GM12878 (cell line): Measurements from ENCODE around the gene HYPK. TPM values are rescaled to one million over a fixed set of nuclear protein-coding genes. Genes with fewer than 3 reads are reported as not detected.

ENCODE experiments used
- ATAC-seq: fragments of 200-7000 bp; cut with Tn5 transposase; 3 replicates; pipeline ENCODE4 v1.9.1; 2020; ENCODE audit warnings: mild to moderate bottlenecking, moderate library complexity
- BruUV-seq: library from RNA; stranded (reverse); fragments of 400-500 nt; replicated peaks from 2 replicates; lab custom pipeline; 2021; lab: Mats Ljungman, UMichigan
- CTCF ChIA-PET: fragments of 300-600 bp; sonication (Branson Sonifier 250); formaldehyde crosslinking; extraction: SDS; loops from one replicate; lab custom pipeline; 2021; ENCODE audit warnings: inconsistent platforms; lab: Yijun Ruan, JAX
- POLR2A ChIA-PET: fragments of 350-600 bp; formaldehyde crosslinking; extraction: SDS; loops from one replicate; lab custom pipeline; 2021; ENCODE audit warnings: inconsistent platforms; lab: Charles Lee
- RAD21 ChIA-PET: fragments of 300-600 bp; sonication (Branson Sonifier 250); formaldehyde crosslinking; loops from one replicate; lab custom pipeline; 2023; ENCODE audit warnings: antibody characterized with exemption; ENCODE audit not compliant: unreplicated experiment; lab: Charles Lee
- SMC1A ChIA-PET: fragments of 300-600 bp; sonication (Branson Sonifier 250); formaldehyde crosslinking; loops from one replicate; lab custom pipeline; 2023; ENCODE audit not compliant: unreplicated experiment, uncharacterized antibody; lab: Charles Lee
- DNase-seq: peaks from one replicate; pipeline ENCODE4 v3.0.0-alpha.2; 2011; ENCODE audit warnings: low read depth, low spot score
- FAIRE-seq: peaks from 3 replicates; lab custom pipeline; 2011; peaks lifted over from hg19 to GRCh38; lab: Jason Lieb, UNC
- H2AFZ ChIP-seq: 2 replicates; pipeline ENCODE4 v1.6.0; 2011; ENCODE audit warnings: low read depth, low read length, control low read depth; ENCODE audit not compliant: control insufficient read depth
- H3K27ac ChIP-seq: 2 replicates; pipeline ENCODE4 v1.5.1; 2011; ENCODE audit warnings: control low read depth; ENCODE audit not compliant: control insufficient read depth, insufficient read depth
- H3K27me3 ChIP-seq, 2 experiments: replicated peaks in 1 of 2; 2 replicates each; pipeline versions ENCODE4 v1.6.0 to v1.6.1; 2011; ENCODE audit warnings: low read length in 1 of 2; ENCODE audit not compliant: control insufficient read depth in 2 of 2, insufficient read depth in 2 of 2
- H3K36me3 ChIP-seq, 2 experiments: 2 replicates each; pipeline ENCODE4 v1.5.1; 2011; ENCODE audit warnings: low read length in 1 of 2; ENCODE audit not compliant: control insufficient read depth in 2 of 2, insufficient read depth in 2 of 2
- H3K4me1 ChIP-seq: 2 replicates; pipeline ENCODE4 v1.6.1; 2011; ENCODE audit warnings: mild to moderate bottlenecking, low read length, moderate library complexity, mixed read lengths; ENCODE audit not compliant: control insufficient read depth, insufficient read depth
- H3K4me2 ChIP-seq: 2 replicates; pipeline ENCODE4 v1.6.0; 2011; ENCODE audit warnings: control low read depth; ENCODE audit not compliant: control insufficient read depth, insufficient read depth
- H3K4me3 ChIP-seq: fragments of 200-600 bp; sonication (generic); 2 replicates; pipeline ENCODE4 v1.5.1; 2016
- H3K79me2 ChIP-seq: 2 replicates; pipeline ENCODE4 v1.6.0; 2011; ENCODE audit warnings: low read length; ENCODE audit not compliant: control insufficient read depth, insufficient read depth
- H3K9ac ChIP-seq: 2 replicates; pipeline ENCODE4 v1.8.0; 2011; ENCODE audit warnings: low read length, control low read depth, mixed read lengths; ENCODE audit not compliant: control insufficient read depth, insufficient read depth
- H3K9me3 ChIP-seq: replicated peaks from 3 replicates; pipeline ENCODE4 v1.5.1; 2011; ENCODE audit warnings: mild to moderate bottlenecking, low read length; ENCODE audit not compliant: control insufficient read depth, insufficient read depth
- H4K20me1 ChIP-seq: 2 replicates; pipeline ENCODE4 v1.6.0; 2011; ENCODE audit not compliant: control insufficient read depth, insufficient read depth
- EZH2 ChIP-seq: IDR thresholded peaks from 2 replicates; pipeline ENCODE4 v1.6.1; 2012; ENCODE audit warnings: low read depth, mild to moderate bottlenecking, control low read depth, inconsistent platforms, low read length, borderline replicate concordance; ENCODE audit not compliant: control insufficient read depth
- IKZF1 ChIP-seq: fragments of 450-650 bp; conservative IDR thresholded peaks from 2 replicates; pipeline ENCODE4 v1.6.1; 2017; ENCODE audit warnings: antibody characterized with exemption, mild to moderate bottlenecking
- POLR2A ChIP-seq: IDR thresholded peaks from 2 replicates; pipeline ENCODE4 v1.6.1; 2011; ENCODE audit warnings: low read depth, mild to moderate bottlenecking, low read length
- RAD51 ChIP-seq: fragments of 450-650 bp; IDR thresholded peaks from 2 replicates; pipeline ENCODE4 v1.6.1; 2016; ENCODE audit warnings: moderate library complexity, mild to moderate bottlenecking, inconsistent platforms
- STAT1 ChIP-seq: fragments of 450-650 bp; conservative IDR thresholded peaks from 2 replicates; pipeline ENCODE4 v1.6.1; 2014; ENCODE audit warnings: antibody characterized with exemption, mild to moderate bottlenecking
- STAT3 ChIP-seq: IDR thresholded peaks from 2 replicates; pipeline ENCODE4 v1.6.1; 2011; ENCODE audit warnings: low read depth, low read length, improper control_type of control experiment
- WGBS: methylation state at CpG from one replicate; pipeline ENCODE4 v1.1.6; 2016; ENCODE audit warnings: low lambda C conversion rate; ENCODE audit not compliant: insufficient replicate concordance, insufficient coverage; ENCODE audit errors: missing lambda C conversion rate; 5-methylcytosine and 5-hydroxymethylcytosine counted together
- in situ Hi-C: fragments of 300-500 bp; cut with MboI; formaldehyde crosslinking; loops from 9 replicates; pipeline ENCODE4 v1.14.3; 2018; ENCODE audit warnings: mixed read lengths
- intact Hi-C: fragments of 100-400 bp; cut with micrococcal nuclease; formaldehyde crosslinking; loops from one replicate; pipeline ENCODE4 v1.14.2; 2022; ENCODE audit not compliant: unreplicated experiment
- polyA plus RNA-seq, 11 experiments: library from polyadenylated mRNA; depleted of rRNA in 4 of 11; unstranded in 6 of 11; stranded (reverse) in 5 of 11; fragments of >200 nt; fragmentation: Nextera tagmentation in 4 of 11; fragmentation: Illumina TruSeq in 1 of 11; extraction: Ambion mirVana in 4 of 11; extraction: Trizol in 1 of 11; gene quantifications; 1 replicate in 1 of 11; 2 replicates in 10 of 11; pipeline versions ENCODE4 v1.2.1 to v1.2.3, GENCODE V29; 2011 to 2016; ENCODE audit warnings: inconsistent platforms in 2 of 11, missing spikeins in 2 of 11, low read depth in 1 of 11
- total RNA-seq, 4 experiments: library from RNA; depleted of rRNA in 3 of 4; stranded (reverse); fragments of >200 nt in 3 of 4; fragmentation: Illumina TruSeq in 1 of 4; extraction: Trizol in 1 of 4; gene quantifications; 2 replicates each; pipeline versions ENCODE4 v1.2.1 to v1.2.3, GENCODE V29; 2013 to 2021
- TF ChIP-seq, protein P1 (sequence below): fragments of 450-650 bp; IDR thresholded peaks from 2 replicates; pipeline ENCODE4 v1.6.1; 2017; ENCODE audit warnings: mild to moderate bottlenecking, moderate library complexity
- TF ChIP-seq, protein P2 (sequence below): fragments of 450-650 bp; IDR thresholded peaks from 2 replicates; pipeline ENCODE4 v1.6.1; 2017; ENCODE audit warnings: low read depth, mild to moderate bottlenecking, moderate library complexity
- TF ChIP-seq, protein P3 (sequence below): fragments of 150-350 bp; IDR thresholded peaks from 2 replicates; pipeline ENCODE4 v1.6.1; 2014; ENCODE audit warnings: mild to moderate bottlenecking, low read depth, low read length
- TF ChIP-seq, protein P4 (sequence below): IDR thresholded peaks from 2 replicates; pipeline ENCODE4 v1.6.1; 2012; ENCODE audit warnings: low read length, inconsistent platforms

HYPK gene
- total and polyA plus RNA-seq, 10 of the 15 experiments (the other 5 are each of a cell fraction or from before 2014, with no cell fraction given): 8.0 to 38.4 (median 17.5) TPM

DNA sequence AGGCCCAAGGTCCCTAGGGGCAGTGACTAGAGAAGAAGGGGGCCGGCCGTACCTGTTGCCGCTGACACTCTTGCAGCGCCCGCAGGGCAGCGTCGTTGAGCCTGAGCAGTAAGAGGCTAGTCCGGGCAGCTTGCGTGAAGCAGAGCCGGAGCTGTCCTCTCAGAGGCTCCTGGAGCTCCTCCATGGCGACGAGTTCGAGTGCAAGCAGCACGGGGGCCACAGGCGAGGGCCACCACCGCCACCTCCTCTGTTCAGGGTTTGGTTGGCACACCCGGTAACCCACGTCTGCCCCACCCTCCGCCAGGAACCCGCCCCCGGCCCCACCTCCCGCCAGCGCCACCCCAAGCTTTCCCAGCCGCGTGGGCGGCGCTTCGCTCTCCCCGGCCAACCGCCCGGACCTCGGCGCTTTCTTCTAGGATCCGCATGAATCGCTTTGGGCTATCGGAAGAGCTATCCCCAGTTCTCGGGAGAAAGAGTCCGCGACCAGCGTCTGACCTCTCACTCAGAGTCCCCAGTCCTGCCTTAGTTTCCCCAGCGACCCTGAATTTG is 23.6 kb upstream of the HYPK start, which contains the start of gene ELL3 (continued):
- TF ChIP-seq, protein P1, sequence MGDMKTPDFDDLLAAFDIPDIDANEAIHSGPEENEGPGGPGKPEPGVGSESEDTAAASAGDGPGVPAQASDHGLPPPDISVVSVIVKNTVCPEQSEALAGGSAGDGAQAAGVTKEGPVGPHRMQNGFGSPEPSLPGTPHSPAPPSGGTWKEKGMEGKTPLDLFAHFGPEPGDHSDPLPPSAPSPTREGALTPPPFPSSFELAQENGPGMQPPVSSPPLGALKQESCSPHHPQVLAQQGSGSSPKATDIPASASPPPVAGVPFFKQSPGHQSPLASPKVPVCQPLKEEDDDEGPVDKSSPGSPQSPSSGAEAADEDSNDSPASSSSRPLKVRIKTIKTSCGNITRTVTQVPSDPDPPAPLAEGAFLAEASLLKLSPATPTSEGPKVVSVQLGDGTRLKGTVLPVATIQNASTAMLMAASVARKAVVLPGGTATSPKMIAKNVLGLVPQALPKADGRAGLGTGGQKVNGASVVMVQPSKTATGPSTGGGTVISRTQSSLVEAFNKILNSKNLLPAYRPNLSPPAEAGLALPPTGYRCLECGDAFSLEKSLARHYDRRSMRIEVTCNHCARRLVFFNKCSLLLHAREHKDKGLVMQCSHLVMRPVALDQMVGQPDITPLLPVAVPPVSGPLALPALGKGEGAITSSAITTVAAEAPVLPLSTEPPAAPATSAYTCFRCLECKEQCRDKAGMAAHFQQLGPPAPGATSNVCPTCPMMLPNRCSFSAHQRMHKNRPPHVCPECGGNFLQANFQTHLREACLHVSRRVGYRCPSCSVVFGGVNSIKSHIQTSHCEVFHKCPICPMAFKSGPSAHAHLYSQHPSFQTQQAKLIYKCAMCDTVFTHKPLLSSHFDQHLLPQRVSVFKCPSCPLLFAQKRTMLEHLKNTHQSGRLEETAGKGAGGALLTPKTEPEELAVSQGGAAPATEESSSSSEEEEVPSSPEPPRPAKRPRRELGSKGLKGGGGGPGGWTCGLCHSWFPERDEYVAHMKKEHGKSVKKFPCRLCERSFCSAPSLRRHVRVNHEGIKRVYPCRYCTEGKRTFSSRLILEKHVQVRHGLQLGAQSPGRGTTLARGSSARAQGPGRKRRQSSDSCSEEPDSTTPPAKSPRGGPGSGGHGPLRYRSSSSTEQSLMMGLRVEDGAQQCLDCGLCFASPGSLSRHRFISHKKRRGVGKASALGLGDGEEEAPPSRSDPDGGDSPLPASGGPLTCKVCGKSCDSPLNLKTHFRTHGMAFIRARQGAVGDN: 0 out of 2 replicates have a peak, but pooled peaks have one; percentile 42
- TF ChIP-seq POLR2A: peak; percentile 70; the same call in 1 of the 2 replicates

DNA sequence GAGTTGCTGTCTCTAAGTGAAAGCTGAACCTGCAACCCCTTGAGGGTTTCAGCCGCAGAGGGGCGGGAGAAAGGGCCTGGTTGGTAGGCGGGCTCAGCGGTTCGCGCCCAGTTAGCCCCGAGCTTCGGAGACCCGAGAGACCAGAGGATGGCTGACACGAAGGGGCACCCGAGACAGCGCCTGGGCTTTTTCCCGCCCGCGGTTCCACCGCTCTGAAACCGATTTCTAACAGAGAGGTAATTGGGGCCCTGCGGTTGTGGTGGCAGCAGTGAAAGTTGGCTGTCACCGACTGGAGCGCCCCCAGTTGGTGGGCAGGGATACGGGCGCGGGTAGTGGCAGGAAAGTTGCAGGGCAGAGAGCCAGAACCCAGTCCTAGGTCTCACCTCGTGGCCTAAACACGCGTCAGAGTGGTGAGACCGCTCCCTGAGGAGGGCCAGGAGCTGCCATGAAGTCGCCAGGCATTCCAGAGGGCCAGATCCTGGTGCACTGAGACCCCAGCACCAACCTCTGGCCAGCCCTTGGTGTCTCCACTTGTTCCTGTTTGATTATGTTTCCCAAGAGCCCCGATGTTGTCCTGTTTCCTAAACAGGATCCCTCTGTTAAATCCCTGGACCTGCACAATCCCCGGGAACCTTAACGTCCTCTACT is 23.0 kb upstream of the HYPK start:
- Histone ChIP-seq H3K9ac (peak overlapping the region; percentile 79), H2AFZ (peak overlapping the region; percentile 68), H3K27ac (peak overlapping the region; percentile 91), H3K4me2 (peak overlapping the region; percentile 100), H3K36me3 (peaks cover 4 to 8% of the 10 kb centered on the region in 2 experiments), H3K79me2 (no peaks in the 10 kb centered on the region), H4K20me1 (no peaks in the 10 kb centered on the region), H3K4me1 (peaks cover 16% of the 10 kb centered on the region), H3K27me3 (no peaks in the 10 kb centered on the region), H3K4me3 (peak overlapping the region; percentile 78), H3K9me3 (no peaks in the 10 kb centered on the region; the same call in 2 of the 3 replicates)
- DNase-seq: peak; percentile 78
- POLR2A ChIA-PET: interaction anchor here (0.6 to 4.4 kb wide), 13 partner anchors 11 to 933 kb away, joined by 3 to 58 read pairs (median 6); partner anchors contain the start of genes HYPK, MFAP1, PATL2 and SERF2
- intact Hi-C loops: loop anchor here (1.0 to 5.0 kb wide), 3 partner anchors 11 to 50 kb away; partner anchors contain the start of gene WDR76
- CTCF ChIA-PET: interaction anchor here (1.1 to 5.8 kb wide), 9 partner anchors 11 to 54 kb away, joined by 3 to 72 read pairs (median 6); partner anchors contain the start of genes HYPK, SERF2 and SERINC4
- peak; percentile 86 for ATAC-seq
- 1% methylated on average over 31 of the region's 31 CpGs for WGBS
- SMC1A ChIA-PET: interaction anchor here (0.6 to 14.9 kb wide), 12 partner anchors 9 to 54 kb away, joined by 3 to 129 read pairs (median 4); partner anchors contain the start of genes PDIA3 and SERF2
- TSS peak; percentile 67 for BruUV-seq
- RAD21 ChIA-PET: interaction anchor here (0.6 to 3.5 kb wide), 15 partner anchors 8 to 564 kb away, joined by 3 to 54 read pairs (median 8); partner anchors contain the start of genes HYPK, MFAP1, SERF2 and SERINC4
- in situ Hi-C loops: loop anchor here (25.0 kb wide), 1 partner anchor 1515 kb away; the partner anchor contains the start of genes GANC and TMEM87A
- FAIRE-seq: peak; percentile 68
- TF ChIP-seq EZH2 (no peak), IKZF1 (peak; percentile 92), STAT1 (peak; percentile 52; the same call in 1 of the 2 replicates), STAT3 (no peak), RAD51 (no peak)
- TF ChIP-seq, protein P2, sequence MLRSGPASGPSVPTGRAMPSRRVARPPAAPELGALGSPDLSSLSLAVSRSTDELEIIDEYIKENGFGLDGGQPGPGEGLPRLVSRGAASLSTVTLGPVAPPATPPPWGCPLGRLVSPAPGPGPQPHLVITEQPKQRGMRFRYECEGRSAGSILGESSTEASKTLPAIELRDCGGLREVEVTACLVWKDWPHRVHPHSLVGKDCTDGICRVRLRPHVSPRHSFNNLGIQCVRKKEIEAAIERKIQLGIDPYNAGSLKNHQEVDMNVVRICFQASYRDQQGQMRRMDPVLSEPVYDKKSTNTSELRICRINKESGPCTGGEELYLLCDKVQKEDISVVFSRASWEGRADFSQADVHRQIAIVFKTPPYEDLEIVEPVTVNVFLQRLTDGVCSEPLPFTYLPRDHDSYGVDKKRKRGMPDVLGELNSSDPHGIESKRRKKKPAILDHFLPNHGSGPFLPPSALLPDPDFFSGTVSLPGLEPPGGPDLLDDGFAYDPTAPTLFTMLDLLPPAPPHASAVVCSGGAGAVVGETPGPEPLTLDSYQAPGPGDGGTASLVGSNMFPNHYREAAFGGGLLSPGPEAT: peak; percentile 71; the same call in 1 of the 2 replicates
- TF ChIP-seq, protein P3, sequence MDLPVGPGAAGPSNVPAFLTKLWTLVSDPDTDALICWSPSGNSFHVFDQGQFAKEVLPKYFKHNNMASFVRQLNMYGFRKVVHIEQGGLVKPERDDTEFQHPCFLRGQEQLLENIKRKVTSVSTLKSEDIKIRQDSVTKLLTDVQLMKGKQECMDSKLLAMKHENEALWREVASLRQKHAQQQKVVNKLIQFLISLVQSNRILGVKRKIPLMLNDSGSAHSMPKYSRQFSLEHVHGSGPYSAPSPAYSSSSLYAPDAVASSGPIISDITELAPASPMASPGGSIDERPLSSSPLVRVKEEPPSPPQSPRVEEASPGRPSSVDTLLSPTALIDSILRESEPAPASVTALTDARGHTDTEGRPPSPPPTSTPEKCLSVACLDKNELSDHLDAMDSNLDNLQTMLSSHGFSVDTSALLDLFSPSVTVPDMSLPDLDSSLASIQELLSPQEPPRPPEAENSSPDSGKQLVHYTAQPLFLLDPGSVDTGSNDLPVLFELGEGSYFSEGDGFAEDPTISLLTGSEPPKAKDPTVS: no peak
- TF ChIP-seq, protein P4, sequence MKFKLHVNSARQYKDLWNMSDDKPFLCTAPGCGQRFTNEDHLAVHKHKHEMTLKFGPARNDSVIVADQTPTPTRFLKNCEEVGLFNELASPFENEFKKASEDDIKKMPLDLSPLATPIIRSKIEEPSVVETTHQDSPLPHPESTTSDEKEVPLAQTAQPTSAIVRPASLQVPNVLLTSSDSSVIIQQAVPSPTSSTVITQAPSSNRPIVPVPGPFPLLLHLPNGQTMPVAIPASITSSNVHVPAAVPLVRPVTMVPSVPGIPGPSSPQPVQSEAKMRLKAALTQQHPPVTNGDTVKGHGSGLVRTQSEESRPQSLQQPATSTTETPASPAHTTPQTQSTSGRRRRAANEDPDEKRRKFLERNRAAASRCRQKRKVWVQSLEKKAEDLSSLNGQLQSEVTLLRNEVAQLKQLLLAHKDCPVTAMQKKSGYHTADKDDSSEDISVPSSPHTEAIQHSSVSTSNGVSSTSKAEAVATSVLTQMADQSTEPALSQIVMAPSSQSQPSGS: 0 out of 2 replicates have a peak, but pooled peaks have one; percentile 19
